HepG2 (cell line): ENCODE results near the gene STXBP4. TPM values are rescaled to one million over a fixed set of nuclear protein-coding genes. Genes with fewer than 3 reads are reported as not detected.

Experiments
- ATAC-seq: fragments of 200-7000 bp; cut with Tn5 transposase; 3 replicates; pipeline ENCODE4 v1.9.1; 2020; ENCODE audit warnings: mild to moderate bottlenecking, moderate library complexity
- BruUV-seq: library from RNA; stranded (reverse); fragments of 400-500 nt; replicated peaks from 2 replicates; lab custom pipeline; 2021; lab: Mats Ljungman, UMichigan
- CTCF ChIA-PET: fragments of 300-600 bp; formaldehyde crosslinking; extraction: SDS; loops from one replicate; lab custom pipeline; 2021; ENCODE audit warnings: low total read pairs, inconsistent platforms, low intra/inter-chr PET ratio; lab: Yijun Ruan, JAX
- POLR2A ChIA-PET: fragments of 350-600 bp; sonication (Branson Sonifier 250); formaldehyde crosslinking; loops from one replicate; lab custom pipeline; 2020; ENCODE audit warnings: antibody characterized with exemption, inconsistent platforms; lab: Yijun Ruan, JAX
- DNase-seq: peaks from one replicate; pipeline ENCODE4 v3.0.0-alpha.2; 2015; ENCODE audit warnings: low spot score
- FAIRE-seq: peaks from 3 replicates; lab custom pipeline; 2011; peaks lifted over from hg19 to GRCh38; lab: Jason Lieb, UNC
- H2AFZ ChIP-seq: one replicate; pipeline ENCODE4 v1.6.1; 2011; ENCODE audit warnings: low read length, inconsistent platforms
- H3K27ac ChIP-seq: fragments of 300-600 bp; 3 replicates; pipeline ENCODE4 v1.8.0; 2011; ENCODE audit warnings: mixed run types, mild to moderate bottlenecking, mixed read lengths, low read length, inconsistent platforms; ENCODE audit not compliant: insufficient read depth; ENCODE audit errors: extremely low read length
- H3K27me3 ChIP-seq, 2 experiments: fragments of 200-600 bp in 1 of 2; 2 replicates in 1 of 2; 3 replicates in 1 of 2; pipeline versions ENCODE4 v1.6.0 to v1.8.0; 2011; ENCODE audit warnings: low read length in 2 of 2, mild to moderate bottlenecking in 2 of 2, moderate library complexity in 2 of 2, inconsistent platforms in 1 of 2; ENCODE audit not compliant: insufficient read depth in 2 of 2, control insufficient read depth in 1 of 2
- H3K36me3 ChIP-seq, 2 experiments: fragments of 200-600 bp in 1 of 2; replicated peaks in 1 of 2; 2 replicates in 1 of 2; 3 replicates in 1 of 2; pipeline versions ENCODE4 v1.5.1 to v1.8.0; 2011; ENCODE audit warnings: low read length in 2 of 2, inconsistent platforms in 1 of 2; ENCODE audit not compliant: insufficient read depth in 2 of 2, control insufficient read depth in 1 of 2
- H3K4me1 ChIP-seq: 2 replicates; pipeline ENCODE4 v1.5.1; 2012; ENCODE audit warnings: low read length, inconsistent platforms; ENCODE audit not compliant: insufficient read depth
- H3K4me2 ChIP-seq: 2 replicates; pipeline ENCODE4 v1.6.0; 2011; ENCODE audit warnings: low read depth, low read length, inconsistent platforms
- H3K4me3 ChIP-seq, 3 experiments: fragments of 200-600 bp in 1 of 3; sonication (generic), shearing (Covaris generic) in 1 of 3; replicated peaks in 1 of 3; 2 replicates each; pipeline ENCODE4 v1.5.1; 2011 to 2016; ENCODE audit warnings: low read length in 3 of 3, inconsistent platforms in 2 of 3, low read depth in 2 of 3, mild to moderate bottlenecking in 2 of 3, control low read depth in 1 of 3, mixed read lengths in 1 of 3; ENCODE audit not compliant: insufficient read depth in 1 of 3
- H3K79me2 ChIP-seq: one replicate; pipeline ENCODE4 v1.6.1; 2011; ENCODE audit warnings: low read length, inconsistent platforms; ENCODE audit not compliant: insufficient read depth
- H3K9ac ChIP-seq: 2 replicates; pipeline ENCODE4 v1.6.0; 2011; ENCODE audit warnings: mild to moderate bottlenecking, low read depth, low read length, inconsistent platforms; ENCODE audit not compliant: insufficient read depth
- H3K9me3 ChIP-seq: 2 replicates; pipeline ENCODE4 v1.5.1; 2012; ENCODE audit warnings: mild to moderate bottlenecking, low read length
- H4K20me1 ChIP-seq: 2 replicates; pipeline ENCODE4 v1.6.0; 2011; ENCODE audit warnings: inconsistent platforms, mild to moderate bottlenecking, low read length, moderate library complexity; ENCODE audit not compliant: insufficient read depth
- EZH2 ChIP-seq: conservative IDR thresholded peaks from 2 replicates; pipeline ENCODE4 v1.6.1; 2012; ENCODE audit warnings: mild to moderate bottlenecking, low read depth, low read length, moderate library complexity
- HNF1B ChIP-seq: sonication (generic); formaldehyde crosslinking; IDR thresholded peaks from 2 replicates; pipeline ENCODE4 v1.5.1; 2020; ENCODE audit warnings: mild to moderate bottlenecking, moderate library complexity, missing genetic modification reagents
- HNF4A ChIP-seq: sonication (generic); formaldehyde crosslinking; IDR thresholded peaks from 2 replicates; pipeline ENCODE4 v1.4.0; 2020; ENCODE audit warnings: missing genetic modification reagents
- IKZF1 ChIP-seq: fragments of 450-650 bp; IDR thresholded peaks from 2 replicates; pipeline ENCODE4 v1.7.1; 2016
- MATR3 ChIP-seq: sonication (generic); formaldehyde crosslinking; IDR thresholded peaks from 2 replicates; pipeline ENCODE4 v1.4.0; 2020; ENCODE audit warnings: missing genetic modification reagents
- MED1 ChIP-seq: sonication (generic); formaldehyde crosslinking; IDR thresholded peaks from 2 replicates; pipeline ENCODE4 v1.4.0; 2020; ENCODE audit warnings: missing genetic modification reagents
- POLR2AphosphoS2 ChIP-seq: IDR thresholded peaks from 2 replicates; pipeline ENCODE4 v1.6.1; 2011; ENCODE audit warnings: low read depth, low read length, improper control_type of control experiment
- PRDM4 ChIP-seq: sonication (generic); formaldehyde crosslinking; IDR thresholded peaks from 2 replicates; pipeline ENCODE4 v1.9.0; 2021; ENCODE audit warnings: missing genetic modification reagents, borderline replicate concordance
- TRIM22 ChIP-seq: fragments of 450-650 bp; IDR thresholded peaks from 2 replicates; pipeline ENCODE4 v1.6.1; 2017
- ZFP91 ChIP-seq: sonication (generic); formaldehyde crosslinking; IDR thresholded peaks from 2 replicates; pipeline ENCODE4 v1.9.0; 2022; ENCODE audit warnings: missing genetic modification reagents, mild to moderate bottlenecking, borderline replicate concordance
- ZNF383 ChIP-seq: sonication (generic); formaldehyde crosslinking; IDR thresholded peaks from 2 replicates; pipeline ENCODE4 v1.4.0; 2020; ENCODE audit warnings: missing genetic modification reagents, mild to moderate bottlenecking, borderline replicate concordance
- ZNF513 ChIP-seq: sonication (generic); formaldehyde crosslinking; conservative IDR thresholded peaks from 2 replicates; pipeline ENCODE4 v1.5.0; 2020; ENCODE audit warnings: missing genetic modification reagents
- in situ Hi-C: cut with HindIII; loops from 2 replicates; pipeline ENCODE4 v1.10.0; 2017; ENCODE audit warnings: low pct_unique_long_range_greater_than_20kb; ENCODE audit not compliant: extremely low pct_ligation_motif_present
- intact Hi-C: fragments of 100-400 bp; cut with micrococcal nuclease; formaldehyde crosslinking; loops from one replicate; pipeline ENCODE4 v1.10.0; 2022; ENCODE audit not compliant: unreplicated experiment
- polyA plus RNA-seq, 8 experiments: library from polyadenylated mRNA; depleted of rRNA in 3 of 8; stranded (reverse) in 7 of 8; unstranded in 1 of 8; fragments of >200 nt; fragmentation: Illumina TruSeq in 4 of 8; extraction: Trizol in 4 of 8; gene quantifications; 2 replicates each; pipeline versions ENCODE4 v1.2.1 to v1.2.3, GENCODE V29; 2011 to 2016; ENCODE audit warnings: low read depth in 4 of 8, missing spikeins in 1 of 8, mixed read lengths in 1 of 8; ENCODE audit not compliant: insufficient read depth in 1 of 8
- total RNA-seq, 5 experiments: library from RNA; depleted of rRNA; stranded (reverse); fragments of >200 nt; fragmentation: Illumina TruSeq; extraction: Trizol; gene quantifications; 2 replicates each; pipeline ENCODE4 v1.2.3, GENCODE V29; 2016; ENCODE audit warnings: low read depth in 1 of 5

STXBP4 gene
- total and polyA plus RNA-seq, 2 of the 13 experiments (the other 11 are each of a cell fraction or from before 2014, with no cell fraction given) = 8.5 to 36.1 TPM

GRCh38 chr17:55144518-55144917, 176.0 kb downstream of the STXBP4 start:
- H3K36me3 ChIP-seq = peaks cover 2 to 4% of the 10 kb centered on the region in 2 experiments; a peak in 3 of 5 replicates
- ChIA-PET CTCF (no interaction called here), POLR2A (no interaction called here)
- FAIRE-seq (no peak), DNase-seq (no peak), ATAC-seq (no peak)
- H4K20me1 ChIP-seq = no peaks in the 10 kb centered on the region
- H3K4me1 ChIP-seq = no peaks in the 10 kb centered on the region
- intact Hi-C loops (no loop called here), in situ Hi-C loops (no loop called here)
- no TSS peak for BruUV-seq
- H3K4me2 ChIP-seq = no peak overlapping the region
- no peaks in the 10 kb centered on the region for H3K27me3 ChIP-seq
- no peaks in the 10 kb centered on the region for H3K9me3 ChIP-seq
- H3K9ac ChIP-seq = no peak overlapping the region
- no peak overlapping the region for H3K27ac ChIP-seq
- no peaks in the 10 kb centered on the region for H3K79me2 ChIP-seq
- no peak for TF ChIP-seq POLR2AphosphoS2
- no peak for TF ChIP-seq EZH2
- no peak for TF ChIP-seq ZNF513 (CRISPR knock-in tag)
- TF ChIP-seq PRDM4 (CRISPR knock-in tag) = no peak
- TF ChIP-seq IKZF1 = no peak
- TF ChIP-seq MATR3 = no peak
- no peak for TF ChIP-seq TRIM22
- TF ChIP-seq MED1 (CRISPR knock-in tag) = no peak
- no peak for TF ChIP-seq ZFP91
- no peak for TF ChIP-seq HNF4A
- no peak for TF ChIP-seq ZNF383 (CRISPR knock-in tag)
- TF ChIP-seq HNF1B (CRISPR knock-in tag) = no peak
- H2AFZ ChIP-seq = no peak overlapping the region
- no peak overlapping the region for H3K4me3 ChIP-seq
